C4-2B (cell line): ENCODE measurements around the gene KRTAP17-1.

Experiments used
- CTCF ChIP-seq: fragments of 450-650 bp; conservative IDR thresholded peaks from 2 replicates; pipeline ENCODE4 v1.5.1; 2017; ENCODE audit warnings: mild to moderate bottlenecking
- ZFX ChIP-seq: fragments of 450-650 bp; IDR thresholded peaks from 2 replicates; pipeline ENCODE4 v1.6.1; 2017

GRCh38 chr17:41328207-41328606 lies 12.7 kb upstream of the KRTAP17-1 start:
- TF ChIP-seq CTCF, result no peak
- no peak for TF ChIP-seq ZFX
